Type B pancreatic cell (in vitro differentiated cells): Measurements from ENCODE around the gene DENND11. TPM values are rescaled to one million over a fixed set of nuclear protein-coding genes. Genes with fewer than 3 reads are reported as not detected.

Source experiments
- DNase-seq: peaks from one replicate; pipeline ENCODE4 v3.0.0; 2021; ENCODE audit warnings: mixed read lengths; ENCODE audit not compliant: unreplicated experiment; ENCODE audit errors: extremely low spot score
- H3K27ac Mint-ChIP-seq: 2 replicates; pipeline ENCODE4 v1.8.0; 2021; ENCODE audit warnings: mild to moderate bottlenecking, mixed read lengths
- H3K27me3 Mint-ChIP-seq: 2 replicates; pipeline ENCODE4 v1.8.0; 2021; ENCODE audit warnings: mixed read lengths
- H3K36me3 Mint-ChIP-seq: 2 replicates; pipeline ENCODE4 v1.8.0; 2021; ENCODE audit warnings: mixed read lengths
- H3K4me1 Mint-ChIP-seq: one replicate; pipeline ENCODE4 v1.8.0; 2021; ENCODE audit warnings: mixed read lengths; ENCODE audit not compliant: unreplicated experiment
- H3K4me3 Mint-ChIP-seq: 2 replicates; pipeline ENCODE4 v1.8.0; 2021; ENCODE audit warnings: mild to moderate bottlenecking, mixed read lengths
- H3K9me3 Mint-ChIP-seq: 2 replicates; pipeline ENCODE4 v1.8.0; 2021; ENCODE audit warnings: mixed read lengths
- CTCF ChIP-seq: fragments of 200-600 bp; sonication (generic); conservative IDR thresholded peaks from 2 replicates; pipeline ENCODE4 v1.5.0; 2021; ENCODE audit warnings: antibody characterized with exemption, mild to moderate bottlenecking
- total RNA-seq: library from RNA; stranded (reverse); gene quantifications from 2 replicates; pipeline ENCODE4 v1.2.1, GENCODE V29; 2021; ENCODE audit warnings: low replicate concordance

Gene DENND11
- total RNA-seq, 1 donor from 2014 or later, result 19.8 TPM

DNA sequence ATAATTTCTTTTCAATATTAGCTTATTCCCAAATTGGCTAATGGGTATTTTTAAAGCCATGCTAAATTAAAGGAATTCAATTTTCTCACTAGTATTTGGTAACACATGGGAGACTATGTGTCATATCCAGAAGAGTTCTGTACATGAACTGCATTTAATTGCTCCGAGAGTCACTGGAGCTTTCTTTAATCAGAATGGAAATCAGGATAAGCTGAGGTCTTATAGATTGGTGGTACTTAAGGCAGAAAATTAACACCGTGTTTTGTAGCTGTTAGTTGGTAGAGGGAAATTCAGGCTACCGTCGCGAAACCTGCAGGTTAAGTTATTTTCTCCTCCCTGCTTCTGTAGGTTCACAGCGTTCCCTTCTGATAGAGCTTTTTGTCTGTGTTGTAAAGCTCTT lies 6.4 kb upstream of the DENND11 start, which contains the start of gene WEE2:
Gene WEE2, plus strand, starts transcription at position 3 of the 400 bp plus-strand sequence. CDS start 406 bp downstream, outside the sequence.
- peaks cover 22% of the 10 kb centered on the region for H3K27me3 Mint-ChIP-seq
- no peaks in the 10 kb centered on the region for H3K36me3 Mint-ChIP-seq
- peaks cover 4% of the 10 kb centered on the region for H3K4me1 Mint-ChIP-seq
- TF ChIP-seq CTCF, result no peak
- H3K27ac Mint-ChIP-seq, result no peak within 1 kb of the TSS
- DNase-seq, result no peak
- no peaks in the 10 kb centered on the region for H3K9me3 Mint-ChIP-seq
- no peak within 1 kb of the TSS for H3K4me3 Mint-ChIP-seq

- Mint-ChIP-seq H3K27me3 (peaks cover 32% of the 10 kb centered on the region), H3K9me3 (no peaks in the 10 kb centered on the region), H3K27ac (no peak overlapping the region), H3K4me1 (peaks cover 8% of the 10 kb centered on the region), H3K4me3 (no peak overlapping the region), H3K36me3 (no peaks in the 10 kb centered on the region)
- TF ChIP-seq CTCF, result no peak
- no peak for DNase-seq
These were observed 4.5 kb upstream of the DENND11 start for GRCh38 chr7:141706239-141707064.

DNA sequence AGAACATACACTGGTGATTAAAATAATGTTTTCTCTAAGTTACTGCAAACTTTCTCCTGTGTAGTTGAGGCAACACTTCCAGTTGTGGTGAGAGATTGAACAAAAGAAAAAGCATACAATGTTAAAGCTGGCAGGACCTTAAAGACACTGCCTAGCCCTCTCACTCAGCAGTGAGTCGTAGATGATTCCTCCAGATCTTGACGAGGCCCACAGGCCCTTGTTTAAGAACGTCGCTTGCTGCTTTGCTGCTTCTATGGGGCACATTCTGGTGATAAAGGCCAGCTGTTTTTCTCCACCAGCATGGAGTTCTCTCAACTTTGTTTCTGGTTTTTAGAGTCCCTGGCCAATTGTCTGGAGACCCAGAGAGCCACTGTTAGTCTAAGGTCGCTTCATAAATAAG lies 2.8 kb upstream of the DENND11 start:
- no peak for DNase-seq
- Mint-ChIP-seq H3K27me3 (peaks cover 32% of the 10 kb centered on the region), H3K27ac (no peak overlapping the region), H3K9me3 (no peaks in the 10 kb centered on the region), H3K4me3 (no peak overlapping the region), H3K4me1 (peaks cover 19% of the 10 kb centered on the region), H3K36me3 (no peaks in the 10 kb centered on the region)
- TF ChIP-seq CTCF, result no peak

GRCh38 chr7:141704112-141704511 lies 2.1 kb upstream of the DENND11 start:
- peaks cover 19% of the 10 kb centered on the region for H3K4me1 Mint-ChIP-seq
- no peaks in the 10 kb centered on the region for H3K9me3 Mint-ChIP-seq
- H3K36me3 Mint-ChIP-seq, result no peaks in the 10 kb centered on the region
- no peak overlapping the region for H3K4me3 Mint-ChIP-seq
- H3K27ac Mint-ChIP-seq, result no peak overlapping the region
- no peak for TF ChIP-seq CTCF
- DNase-seq, result no peak
- peaks cover 32% of the 10 kb centered on the region for H3K27me3 Mint-ChIP-seq

GRCh38 chr7:141702892-141703291 lies 926 bp upstream of the DENND11 start:
- peak overlapping the region; percentile 86 for H3K4me3 Mint-ChIP-seq
- TF ChIP-seq CTCF, result no peak
- H3K9me3 Mint-ChIP-seq, result no peaks in the 10 kb centered on the region
- no peaks in the 10 kb centered on the region for H3K36me3 Mint-ChIP-seq
- no peak for DNase-seq
- peak overlapping the region; percentile 73 for H3K27ac Mint-ChIP-seq
- peaks cover 32% of the 10 kb centered on the region for H3K27me3 Mint-ChIP-seq
- H3K4me1 Mint-ChIP-seq, result peaks cover 31% of the 10 kb centered on the region
